Loucy (cell line): Measurements from ENCODE around the gene DHRSX.

Experiments
- H2AFZ ChIP-seq: fragments of 200-600 bp; sonication (generic); 2 replicates; pipeline ENCODE4 v1.6.0; 2016; ENCODE audit warnings: antibody characterized with exemption, mild to moderate bottlenecking, low read length, moderate library complexity
- H3F3A ChIP-seq: fragments of 200-600 bp; 2 replicates; pipeline ENCODE4 v1.6.0; 2016; ENCODE audit warnings: antibody characterized with exemption, low read depth, mild to moderate bottlenecking
- H3K27me3 ChIP-seq: fragments of 200-600 bp; sonication (generic); 2 replicates; pipeline ENCODE4 v1.6.1; 2014; ENCODE audit warnings: low read length, mild to moderate bottlenecking; ENCODE audit not compliant: insufficient read depth, poor library complexity, severe bottlenecking
- H3K36me3 ChIP-seq: fragments of 200-600 bp; sonication (generic); 2 replicates; pipeline ENCODE4 v1.6.1; 2016; ENCODE audit warnings: low read length; ENCODE audit not compliant: insufficient read depth
- H3K4me1 ChIP-seq: fragments of 200-600 bp; sonication (generic); 2 replicates; pipeline ENCODE4 v1.5.1; 2014; ENCODE audit warnings: low read length, mild to moderate bottlenecking; ENCODE audit not compliant: insufficient read depth, poor library complexity, severe bottlenecking
- H3K4me2 ChIP-seq: fragments of 200-600 bp; sonication (generic); 2 replicates; pipeline ENCODE4 v1.6.0; 2014; ENCODE audit warnings: antibody characterized with exemption, low read length, low read depth, mild to moderate bottlenecking; ENCODE audit not compliant: poor library complexity, severe bottlenecking
- H3K4me3 ChIP-seq: fragments of 200-600 bp; sonication (generic); 2 replicates; pipeline ENCODE4 v1.5.1; 2014; ENCODE audit warnings: low read length, mild to moderate bottlenecking, mixed read lengths; ENCODE audit not compliant: poor library complexity, severe bottlenecking
- H3K79me2 ChIP-seq: fragments of 200-600 bp; sonication (generic); 2 replicates; pipeline ENCODE4 v1.6.1; 2014; ENCODE audit warnings: low read length; ENCODE audit not compliant: insufficient read depth
- H3K9ac ChIP-seq: fragments of 200-600 bp; sonication (generic); 2 replicates; pipeline ENCODE4 v1.6.0; 2014; ENCODE audit warnings: mild to moderate bottlenecking, low read depth, low read length, moderate library complexity; ENCODE audit not compliant: poor library complexity, severe bottlenecking
- H3K9me2 ChIP-seq: fragments of 200-600 bp; sonication (generic); replicated peaks from 2 replicates; pipeline ENCODE4 v1.6.1; 2016; ENCODE audit warnings: low read depth, low read length, mixed read lengths
- H3K9me3 ChIP-seq: fragments of 200-600 bp; sonication (generic); 2 replicates; pipeline ENCODE4 v1.6.1; 2014; ENCODE audit warnings: mild to moderate bottlenecking, antibody characterized with exemption, low read length, low read depth; ENCODE audit not compliant: insufficient read depth
- H4K20me1 ChIP-seq: fragments of 200-600 bp; sonication (generic); 2 replicates; pipeline ENCODE4 v1.6.0; 2014; ENCODE audit warnings: antibody characterized with exemption, low read length, mild to moderate bottlenecking; ENCODE audit not compliant: insufficient read depth, poor library complexity, severe bottlenecking
- EZH2phosphoT487 ChIP-seq: fragments of 200-600 bp; IDR thresholded peaks from 2 replicates; pipeline ENCODE4 v1.6.1; 2018; ENCODE audit warnings: antibody characterized with exemption, mild to moderate bottlenecking, moderate library complexity, borderline replicate concordance
- TF ChIP-seq, protein P1 (sequence below): fragments of 200-600 bp; sonication (generic); conservative IDR thresholded peaks from 2 replicates; pipeline ENCODE4 v1.5.1; 2014; ENCODE audit warnings: mild to moderate bottlenecking, antibody characterized with exemption, low read length

DHRSX gene

DNA sequence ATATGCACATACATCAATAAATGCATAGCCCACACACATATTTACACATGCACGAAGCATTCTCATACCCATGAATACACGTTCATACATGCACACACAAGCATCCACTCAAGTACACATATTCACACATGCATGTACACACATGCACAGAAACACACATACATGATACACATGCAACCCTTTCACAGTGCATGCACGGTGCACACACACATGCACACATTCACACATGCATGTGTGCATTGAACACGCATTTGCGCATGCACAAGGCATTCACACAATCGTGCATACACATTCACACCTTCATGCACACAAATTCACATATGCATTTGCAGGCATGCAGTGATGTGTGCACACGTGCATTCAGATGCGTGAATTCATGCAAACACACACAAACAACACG, 324.5 kb downstream of the DHRSX start:
- Histone ChIP-seq H3K79me2 (no peaks in the 10 kb centered on the region), H3K9ac (no peak overlapping the region), H3K36me3 (no peaks in the 10 kb centered on the region), H2AFZ (no peak overlapping the region), H3K9me2 (no peaks in the 10 kb centered on the region), H3K9me3 (no peaks in the 10 kb centered on the region), H3K27me3 (no peaks in the 10 kb centered on the region), H3K4me1 (no peaks in the 10 kb centered on the region), H3F3A (no peaks in the 10 kb centered on the region), H3K4me2 (no peak overlapping the region), H4K20me1 (no peaks in the 10 kb centered on the region), H3K4me3 (no peak overlapping the region)
- no peak for TF ChIP-seq EZH2phosphoT487
- TF ChIP-seq, protein P1, sequence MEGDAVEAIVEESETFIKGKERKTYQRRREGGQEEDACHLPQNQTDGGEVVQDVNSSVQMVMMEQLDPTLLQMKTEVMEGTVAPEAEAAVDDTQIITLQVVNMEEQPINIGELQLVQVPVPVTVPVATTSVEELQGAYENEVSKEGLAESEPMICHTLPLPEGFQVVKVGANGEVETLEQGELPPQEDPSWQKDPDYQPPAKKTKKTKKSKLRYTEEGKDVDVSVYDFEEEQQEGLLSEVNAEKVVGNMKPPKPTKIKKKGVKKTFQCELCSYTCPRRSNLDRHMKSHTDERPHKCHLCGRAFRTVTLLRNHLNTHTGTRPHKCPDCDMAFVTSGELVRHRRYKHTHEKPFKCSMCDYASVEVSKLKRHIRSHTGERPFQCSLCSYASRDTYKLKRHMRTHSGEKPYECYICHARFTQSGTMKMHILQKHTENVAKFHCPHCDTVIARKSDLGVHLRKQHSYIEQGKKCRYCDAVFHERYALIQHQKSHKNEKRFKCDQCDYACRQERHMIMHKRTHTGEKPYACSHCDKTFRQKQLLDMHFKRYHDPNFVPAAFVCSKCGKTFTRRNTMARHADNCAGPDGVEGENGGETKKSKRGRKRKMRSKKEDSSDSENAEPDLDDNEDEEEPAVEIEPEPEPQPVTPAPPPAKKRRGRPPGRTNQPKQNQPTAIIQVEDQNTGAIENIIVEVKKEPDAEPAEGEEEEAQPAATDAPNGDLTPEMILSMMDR: no peak

- Histone ChIP-seq H3F3A (no peaks in the 10 kb centered on the region), H3K4me3 (no peak overlapping the region), H3K27me3 (no peaks in the 10 kb centered on the region), H3K9me3 (no peaks in the 10 kb centered on the region), H3K36me3 (no peaks in the 10 kb centered on the region), H4K20me1 (no peaks in the 10 kb centered on the region), H3K79me2 (no peaks in the 10 kb centered on the region), H3K9me2 (no peaks in the 10 kb centered on the region), H2AFZ (no peak overlapping the region), H3K9ac (no peak overlapping the region), H3K4me2 (no peak overlapping the region), H3K4me1 (no peaks in the 10 kb centered on the region)
- TF ChIP-seq EZH2phosphoT487: no peak
- TF ChIP-seq, protein P1: no peak
Measured at GRCh38 chrX:2172359-2172758, 328.4 kb downstream of the DHRSX start.
